Measurements from ENCODE around the gene MYOM3. TPM values are rescaled to one million over a fixed set of nuclear protein-coding genes. Genes with fewer than 3 reads are reported as not detected.

MYOM3 gene
- polyA plus RNA-seq, 1 donor from 2014 or later, result not detected

GRCh38 chr1:24113641-24114033 lies 1.7 kb upstream of the MYOM3 start:
- no peaks in the 10 kb centered on the region for H3F3A ChIP-seq (ENCODE audit: insufficient read depth, low read length, poor library complexity, severe bottlenecking)
- H2AFZ ChIP-seq (ENCODE audit: low read depth, low read length), result no peak overlapping the region
- no peak overlapping the region for H3K4me2 ChIP-seq (ENCODE audit: low read length)
- H3K4me3 ChIP-seq (ENCODE audit: low read length), result no peak overlapping the region
- no peak for TF ChIP-seq EZH2 (IDR thresholded peaks at IDR 0.05; ENCODE audit: borderline replicate concordance, insufficient read depth, low read length, poor library complexity, severe bottlenecking)
- no peak for TF ChIP-seq RAD21 (conservative IDR thresholded peaks at IDR 0.05)
- no peak for TF ChIP-seq POLR2AphosphoS5 (IDR thresholded peaks at IDR 0.05)
- TF ChIP-seq EP300 (conservative IDR thresholded peaks at IDR 0.05; ENCODE audit: poor library complexity, severe bottlenecking), result no peak
- TF ChIP-seq CTCF (IDR thresholded peaks at IDR 0.05; ENCODE audit: poor library complexity, severe bottlenecking), result no peak
- TF ChIP-seq SMC3 (conservative IDR thresholded peaks at IDR 0.05; ENCODE audit: poor library complexity), result no peak
- no peak for TF ChIP-seq MXI1 (conservative IDR thresholded peaks at IDR 0.05; ENCODE audit: poor library complexity, severe bottlenecking)
- TF ChIP-seq REST (IDR thresholded peaks at IDR 0.05; ENCODE audit: borderline replicate concordance), result no peak
- TF ChIP-seq TAF1 (IDR thresholded peaks at IDR 0.05; ENCODE audit: low read depth), result no peak
- no peak overlapping the region for H3K9ac ChIP-seq (ENCODE audit: low read length)
- H4K20me1 ChIP-seq (ENCODE audit: insufficient read depth), result no peaks in the 10 kb centered on the region
- H3K9me3 ChIP-seq (ENCODE audit: low read length), result no peaks in the 10 kb centered on the region
- H3K9me2 ChIP-seq (ENCODE audit: insufficient read depth, low read length), result no peaks in the 10 kb centered on the region
- H3K27me3 ChIP-seq (ENCODE audit: insufficient read depth, low read depth, low read length), result no peaks in the 10 kb centered on the region
- no peaks in the 10 kb centered on the region for H3K36me3 ChIP-seq (ENCODE audit: insufficient read depth, low read length)
- H3K27ac ChIP-seq (ENCODE audit: low read length), result no peak overlapping the region
- H3K79me2 ChIP-seq (replicated peaks; ENCODE audit: insufficient read depth, low read length), result no peaks in the 10 kb centered on the region

GRCh38 chr1:24111262-24111995 lies 506 bp downstream of the MYOM3 start:
- H3K27ac ChIP-seq (ENCODE audit: low read length), result no peak overlapping the region
- no peaks in the 10 kb centered on the region for H3K9me2 ChIP-seq (ENCODE audit: insufficient read depth, low read length)
- H3K36me3 ChIP-seq (ENCODE audit: insufficient read depth, low read length), result no peaks in the 10 kb centered on the region
- no peak overlapping the region for H2AFZ ChIP-seq (ENCODE audit: low read depth, low read length)
- H3F3A ChIP-seq (ENCODE audit: insufficient read depth, low read length, poor library complexity, severe bottlenecking), result no peaks in the 10 kb centered on the region
- H3K9me3 ChIP-seq (ENCODE audit: low read length), result no peaks in the 10 kb centered on the region
- H3K4me3 ChIP-seq (ENCODE audit: low read length), result no peak overlapping the region
- no peaks in the 10 kb centered on the region for H3K79me2 ChIP-seq (replicated peaks; ENCODE audit: insufficient read depth, low read length)
- H3K9ac ChIP-seq (ENCODE audit: low read length), result no peak overlapping the region
- no peaks in the 10 kb centered on the region for H4K20me1 ChIP-seq (ENCODE audit: insufficient read depth)
- TF ChIP-seq POLR2AphosphoS5 (IDR thresholded peaks at IDR 0.05) (no peak), CTCF (IDR thresholded peaks at IDR 0.05; ENCODE audit: poor library complexity, severe bottlenecking) (no peak), REST (IDR thresholded peaks at IDR 0.05; ENCODE audit: borderline replicate concordance) (no peak), RAD21 (conservative IDR thresholded peaks at IDR 0.05) (no peak), EZH2 (IDR thresholded peaks at IDR 0.05; ENCODE audit: borderline replicate concordance, insufficient read depth, low read length, poor library complexity, severe bottlenecking) (no peak), MXI1 (conservative IDR thresholded peaks at IDR 0.05; ENCODE audit: poor library complexity, severe bottlenecking) (no peak), TAF1 (IDR thresholded peaks at IDR 0.05; ENCODE audit: low read depth) (no peak), SMC3 (conservative IDR thresholded peaks at IDR 0.05; ENCODE audit: poor library complexity) (no peak), EP300 (conservative IDR thresholded peaks at IDR 0.05; ENCODE audit: poor library complexity, severe bottlenecking) (no peak)
- H3K4me2 ChIP-seq (ENCODE audit: low read length), result no peak overlapping the region
- no peaks in the 10 kb centered on the region for H3K27me3 ChIP-seq (ENCODE audit: insufficient read depth, low read depth, low read length)

Measured in neural cell (in vitro differentiated cells).